ENCODE data around the gene ORAI3. TPM values are rescaled to one million over a fixed set of nuclear protein-coding genes. Genes with fewer than 3 reads are reported as not detected.

Gene ORAI3
- total and polyA plus RNA-seq, 2 of the 13 experiments (the other 11 are each of a cell fraction or from before 2014, with no cell fraction given): 11.4 to 32.0 TPM

- 0 out of 2 replicates have a peak, but pooled peaks have one; percentile 54 for TF ChIP-seq TEAD2 (CRISPR knock-in tag; IDR thresholded peaks at IDR 0.05)
- no peak for TF ChIP-seq THRA (CRISPR knock-in tag; IDR thresholded peaks at IDR 0.05; ENCODE audit: borderline replicate concordance)
- TF ChIP-seq NCOA5 (CRISPR knock-in tag; IDR thresholded peaks at IDR 0.05): no peak
- no peak for TF ChIP-seq NPAS2 (CRISPR knock-in tag; IDR thresholded peaks at IDR 0.05; ENCODE audit: borderline replicate concordance)
- TF ChIP-seq ZFP41 (CRISPR knock-in tag; IDR thresholded peaks at IDR 0.05; ENCODE audit: borderline replicate concordance): no peak
- no peak for TF ChIP-seq MBNL3 (CRISPR knock-in tag; conservative IDR thresholded peaks at IDR 0.05)
- no peak for TF ChIP-seq KLF13 (CRISPR knock-in tag; IDR thresholded peaks at IDR 0.05)
- TF ChIP-seq LRRFIP1 (CRISPR knock-in tag; conservative IDR thresholded peaks at IDR 0.05): no peak
- no peak for TF ChIP-seq HHEX (CRISPR knock-in tag; IDR thresholded peaks at IDR 0.05)
- TF ChIP-seq TFDP1 (CRISPR knock-in tag; IDR thresholded peaks at IDR 0.05; ENCODE audit: borderline replicate concordance): no peak
- TF ChIP-seq ZNF615 (CRISPR knock-in tag; IDR thresholded peaks at IDR 0.05; ENCODE audit: borderline replicate concordance): no peak
- no peak for TF ChIP-seq ZFP62 (CRISPR knock-in tag; IDR thresholded peaks at IDR 0.05)
- no peak for TF ChIP-seq TCF7 (IDR thresholded peaks at IDR 0.05; ENCODE audit: low read depth)
- no peak for TF ChIP-seq XBP1 (CRISPR knock-in tag; IDR thresholded peaks at IDR 0.05)
- TF ChIP-seq ZNF414 (CRISPR knock-in tag; IDR thresholded peaks at IDR 0.05): no peak; the same call in 1 of the 2 replicates
- TF ChIP-seq GATA4 (IDR thresholded peaks at IDR 0.05; ENCODE audit: borderline replicate concordance, low read depth): no peak
- TF ChIP-seq ZFP90 (CRISPR knock-in tag; IDR thresholded peaks at IDR 0.05; ENCODE audit: borderline replicate concordance): no peak; the same call in 1 of the 2 replicates
- TF ChIP-seq DNMT3B (CRISPR knock-in tag; conservative IDR thresholded peaks at IDR 0.05): no peak
- TF ChIP-seq JUNB (CRISPR knock-in tag; IDR thresholded peaks at IDR 0.05; ENCODE audit: borderline replicate concordance): no peak
- TF ChIP-seq ZNF430 (CRISPR knock-in tag; IDR thresholded peaks at IDR 0.05): peak; percentile 68
Observed at GRCh38 chr16:30948667-30949649, at the start of gene ORAI3 (continued).
